Cardiac fibroblast (primary cell): ENCODE results near the gene MRPL52.
A peak's percentile ranks its signal among the peaks of the same experiment; 100 is the strongest.
"Not testable (repeated sequence)": the region's sequence is repeated elsewhere in the genome, so short reads cannot be mapped to it uniquely, and the experiment has no call there.

Experiments used
- DNase-seq, 2 donors: peaks; one replicate each; pipeline versions ENCODE4 v3.0.0 to v3.0.0-alpha.2; 2010; ENCODE audit warnings: low read depth in 2 of 2
- H3K4me3 ChIP-seq, 2 donors: replicated peaks in 1 of 2; 1 replicate in 1 of 2; 2 replicates in 1 of 2; pipeline ENCODE4 v1.5.1; 2011; ENCODE audit warnings: low read depth in 2 of 2, low read length in 2 of 2, mild to moderate bottlenecking in 2 of 2, moderate library complexity in 1 of 2
- TF ChIP-seq, protein P1 (sequence below): IDR thresholded peaks from one replicate; pipeline ENCODE4 v1.5.1; 2011; ENCODE audit warnings: low read depth, mild to moderate bottlenecking, low read length, inconsistent platforms

Gene MRPL52

DNA sequence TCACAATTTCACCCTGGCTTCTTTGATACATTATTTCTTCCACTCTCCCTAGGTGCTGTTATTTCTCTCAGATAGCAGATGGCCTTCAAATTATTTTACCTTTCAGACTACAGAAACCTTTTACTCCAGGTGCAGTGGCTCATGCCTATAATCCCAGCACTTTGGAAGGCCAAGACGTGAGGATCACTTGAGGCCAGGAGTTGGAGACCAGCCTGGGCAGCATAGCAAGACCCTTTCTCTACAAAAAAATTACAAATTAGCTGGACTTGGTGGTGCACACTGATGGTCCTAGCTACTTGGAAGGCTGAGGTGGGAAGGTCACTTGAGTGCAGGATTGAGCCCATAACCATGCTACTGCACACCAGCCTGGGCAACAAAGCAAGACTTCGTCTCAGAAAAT, 37.5 kb upstream of the MRPL52 start:
- H3K4me3 ChIP-seq: no peak overlapping the region
- TF ChIP-seq, protein P1, sequence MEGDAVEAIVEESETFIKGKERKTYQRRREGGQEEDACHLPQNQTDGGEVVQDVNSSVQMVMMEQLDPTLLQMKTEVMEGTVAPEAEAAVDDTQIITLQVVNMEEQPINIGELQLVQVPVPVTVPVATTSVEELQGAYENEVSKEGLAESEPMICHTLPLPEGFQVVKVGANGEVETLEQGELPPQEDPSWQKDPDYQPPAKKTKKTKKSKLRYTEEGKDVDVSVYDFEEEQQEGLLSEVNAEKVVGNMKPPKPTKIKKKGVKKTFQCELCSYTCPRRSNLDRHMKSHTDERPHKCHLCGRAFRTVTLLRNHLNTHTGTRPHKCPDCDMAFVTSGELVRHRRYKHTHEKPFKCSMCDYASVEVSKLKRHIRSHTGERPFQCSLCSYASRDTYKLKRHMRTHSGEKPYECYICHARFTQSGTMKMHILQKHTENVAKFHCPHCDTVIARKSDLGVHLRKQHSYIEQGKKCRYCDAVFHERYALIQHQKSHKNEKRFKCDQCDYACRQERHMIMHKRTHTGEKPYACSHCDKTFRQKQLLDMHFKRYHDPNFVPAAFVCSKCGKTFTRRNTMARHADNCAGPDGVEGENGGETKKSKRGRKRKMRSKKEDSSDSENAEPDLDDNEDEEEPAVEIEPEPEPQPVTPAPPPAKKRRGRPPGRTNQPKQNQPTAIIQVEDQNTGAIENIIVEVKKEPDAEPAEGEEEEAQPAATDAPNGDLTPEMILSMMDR: no peak
- DNase-seq: no peak

DNA sequence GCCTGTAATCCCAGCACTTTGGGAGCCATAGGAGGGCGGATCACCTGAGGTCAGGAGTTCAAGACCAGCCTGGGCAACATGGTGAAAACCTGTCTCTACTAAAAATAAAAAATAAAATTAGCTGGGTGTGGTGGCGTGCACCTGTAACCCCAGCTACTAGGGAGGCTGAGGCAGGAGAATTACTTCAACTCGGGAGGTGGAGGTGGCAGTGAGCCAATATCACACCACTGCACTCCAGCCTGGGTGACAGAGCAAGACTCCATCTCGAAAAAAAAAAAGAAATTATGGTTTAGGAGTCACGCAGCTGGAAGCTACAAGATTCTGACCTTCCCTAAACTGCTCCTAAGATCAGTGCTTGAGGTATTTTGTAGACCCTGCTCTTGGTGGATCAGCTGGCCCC, 36.1 kb upstream of the MRPL52 start:
- H3K4me3 ChIP-seq, DNase-seq: not testable (repeated sequence)

DNA sequence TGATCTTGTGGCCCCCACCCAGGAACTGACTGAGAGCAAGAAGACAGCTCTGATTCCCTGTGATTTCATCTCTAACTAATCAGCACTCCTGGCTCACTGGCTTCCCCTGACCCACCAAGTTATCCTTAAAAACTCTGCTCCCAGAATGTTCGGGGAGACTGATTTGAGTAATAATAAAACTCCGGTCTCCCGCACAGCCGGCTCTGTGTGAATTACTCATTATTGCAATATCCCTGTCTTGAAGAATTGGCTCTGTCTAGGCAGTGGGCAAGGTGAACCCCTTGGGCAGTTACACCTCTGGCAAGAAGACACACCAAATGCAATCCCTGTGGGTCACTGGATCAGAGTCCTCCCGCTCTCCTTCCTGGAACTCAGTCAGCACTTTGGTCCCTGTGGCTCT, 35.7 kb upstream of the MRPL52 start:
- no peak overlapping the region for H3K4me3 ChIP-seq

DNA sequence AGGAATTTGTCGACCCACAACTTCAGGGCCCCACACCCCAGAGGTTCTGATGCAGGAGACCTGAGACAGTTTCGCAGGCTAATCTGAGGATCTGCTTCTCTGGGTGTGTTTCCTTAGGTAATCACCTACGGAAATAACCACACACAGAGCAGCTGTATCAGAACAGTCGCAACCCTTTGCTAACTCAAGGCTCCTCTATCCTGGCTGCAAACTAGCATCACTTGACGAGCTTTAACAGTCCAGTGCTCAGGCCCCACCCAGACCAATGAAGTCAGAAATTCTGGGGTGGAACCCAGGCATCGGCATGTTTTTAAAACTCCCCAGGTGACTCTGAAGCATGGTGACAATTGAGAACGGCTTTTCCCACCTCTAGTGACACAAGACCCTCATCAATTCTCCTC, 35.1 kb upstream of the MRPL52 start:
- no peak for DNase-seq
- no peak overlapping the region for H3K4me3 ChIP-seq
- TF ChIP-seq, protein P1: no peak

More for the DNA sequence above, 35.7 kb upstream of the MRPL52 start:
- DNase-seq: no peak
- TF ChIP-seq, protein P1: no peak

DNA sequence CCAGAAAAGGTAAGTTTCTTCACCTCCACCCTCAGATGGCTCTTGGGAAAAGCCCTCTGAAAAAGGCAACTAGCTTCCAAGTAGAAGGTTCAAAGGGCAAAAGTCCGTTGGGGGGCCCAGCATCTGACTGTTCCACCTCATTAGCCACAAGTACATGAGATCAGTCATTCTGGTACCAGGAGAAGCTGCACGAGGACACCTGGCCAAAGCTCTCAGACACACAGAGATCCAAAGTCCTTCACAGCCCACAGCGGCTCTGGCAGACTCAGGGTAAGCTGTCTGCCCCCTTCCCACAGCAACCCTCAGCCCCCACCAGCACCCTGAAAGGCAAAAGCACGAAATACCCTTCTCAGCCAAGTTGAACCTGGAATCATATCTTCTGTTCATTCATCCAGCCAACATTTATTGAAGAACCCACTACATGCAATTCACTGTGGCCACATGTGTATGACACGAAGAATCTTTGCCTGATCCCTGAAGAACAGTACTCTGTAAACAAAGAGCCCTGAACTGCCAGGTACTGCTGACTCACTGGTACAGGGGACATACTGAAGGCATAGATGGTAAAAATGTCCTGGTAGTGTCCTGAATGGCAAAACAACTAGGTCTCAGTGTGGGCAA, 33.5 kb upstream of the MRPL52 start:
- no peak for DNase-seq
- TF ChIP-seq, protein P1: no peak
- H3K4me3 ChIP-seq: no peak overlapping the region

DNA sequence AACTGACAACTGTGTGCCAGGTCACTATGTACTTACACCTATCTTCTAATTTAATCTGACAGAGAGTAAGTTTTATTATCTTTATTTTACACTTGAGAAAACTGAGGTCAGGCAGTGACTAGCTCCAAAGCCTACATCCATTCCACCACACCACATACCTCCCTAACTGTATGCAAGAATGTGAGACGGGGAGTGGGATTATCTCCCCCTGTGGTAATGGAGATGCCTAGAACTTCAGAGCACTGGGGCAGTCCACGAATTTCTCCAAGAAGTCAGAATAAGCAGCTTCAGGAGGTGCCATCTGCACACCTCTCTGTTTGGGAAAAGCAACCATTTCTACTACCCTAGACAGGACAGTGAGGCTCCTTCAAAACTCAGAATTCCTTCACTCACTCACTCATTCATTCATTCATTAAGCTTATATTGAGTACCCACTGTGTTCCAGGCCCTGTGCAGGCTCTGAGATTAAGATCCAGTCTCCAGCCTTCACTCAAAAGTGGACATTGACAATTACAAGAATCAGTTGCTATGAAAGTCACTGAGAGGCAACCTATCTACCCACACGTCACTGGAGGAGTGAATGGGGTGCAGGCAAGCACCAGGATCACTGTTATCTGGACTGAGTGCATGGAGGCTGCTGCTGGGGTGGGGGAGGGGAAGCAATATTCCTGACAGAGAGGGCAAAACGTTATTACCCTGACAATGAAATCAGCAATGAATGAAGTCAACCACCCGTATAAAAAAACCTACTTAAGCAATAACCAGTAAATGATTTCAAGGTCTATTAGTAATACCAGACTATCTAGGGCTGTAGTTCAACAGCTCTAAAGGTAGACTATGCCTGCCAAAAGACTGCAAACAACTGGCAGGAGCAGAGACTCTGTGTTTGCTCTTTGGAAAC, 32.4 kb upstream of the MRPL52 start:
- H3K4me3 ChIP-seq: no peak overlapping the region
- DNase-seq: no peak
- TF ChIP-seq, protein P1: no peak

DNA sequence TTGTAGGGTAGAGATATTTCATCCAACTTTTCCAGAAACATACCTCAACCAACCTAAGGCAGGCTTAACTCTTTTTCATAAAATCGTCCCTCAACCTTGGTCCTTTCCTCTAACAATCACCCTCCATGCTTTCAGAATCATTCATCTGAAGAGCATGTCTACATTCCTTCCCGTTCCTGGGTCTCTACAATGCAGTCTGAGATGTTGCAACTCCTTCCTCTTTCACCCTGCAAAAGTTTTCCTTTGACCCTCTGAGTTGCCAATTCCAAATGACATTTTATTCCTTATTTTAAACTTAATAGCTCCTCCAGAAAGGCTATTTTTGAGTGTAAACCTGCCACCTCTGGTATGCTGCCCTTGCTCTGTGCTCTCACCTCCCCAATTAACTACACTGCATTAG, 31.2 kb upstream of the MRPL52 start:
- peak; percentile 11 to 24 for DNase-seq
- TF ChIP-seq, protein P1: no peak
- no peak overlapping the region for H3K4me3 ChIP-seq
